Smooth muscle cell of the coronary artery (primary cell): ENCODE measurements around the gene CBY3. TPM values are rescaled to one million over a fixed set of nuclear protein-coding genes. Genes with fewer than 3 reads are reported as not detected.

Experiments used
- total RNA-seq: library from RNA; depleted of rRNA; stranded (reverse); fragments of >200 nt; gene quantifications from 2 replicates; pipeline ENCODE4 v1.2.3, GENCODE V29; 2014; ENCODE audit warnings: low replicate concordance

The CBY3 gene
- total RNA-seq = not detected in 2 replicates

GRCh38 chr5:179680780-179681401 lies at the start of gene CBY3:
Gene CBY3 (minus strand): TSS chr5:179681034. CDS start chr5:179680918, 116 bp downstream.

GRCh38 chr5:179698935-179699615 lies 18.2 kb upstream of the CBY3 start, which contains the start of gene CANX:
Gene CANX (plus strand): TSS chr5:179698967. CDS start chr5:179705682, 6,715 bp downstream.

Other genes with a start within 250 kb of the CBY3 start
- 42.7 and 47.3 TPM in 2 replicates for gene RUFY1, start 130.5 kb downstream of the CBY3 start, total RNA-seq
- gene HNRNPH1, start 57.4 kb downstream of the CBY3 start, total RNA-seq = 499 and 848 TPM in 2 replicates
- gene CANX, start 17.9 kb upstream of the CBY3 start, total RNA-seq = 626 and 2,020 TPM in 2 replicates
- gene MAML1, start 51.8 kb upstream of the CBY3 start, total RNA-seq = 2.2 and 4.7 TPM in 2 replicates
- 1.3 and 1.8 TPM in 2 replicates for gene LTC4S, start 113.0 kb upstream of the CBY3 start, total RNA-seq
- gene MGAT4B, start 125.8 kb upstream of the CBY3 start, total RNA-seq = 120 and 150 TPM in 2 replicates
- 446 and 623 TPM in 2 replicates for gene SQSTM1, start 139.9 kb upstream of the CBY3 start, total RNA-seq
- 8.6 and 14.4 TPM in 2 replicates for gene MRNIP, start 177.8 kb upstream of the CBY3 start, total RNA-seq
- gene TBC1D9B, start 226.9 kb upstream of the CBY3 start, total RNA-seq = 37.8 and 57.7 TPM in 2 replicates